ENCODE data around the gene ELF1.
"Not testable (repeated sequence)": the region's sequence is repeated elsewhere in the genome, so short reads cannot be mapped to it uniquely, and the experiment has no call there.

The ELF1 gene

GRCh38 chr13:40946485-40946884, 72.6 kb downstream of the ELF1 start:
- no peak overlapping the region for H3K4me3 ChIP-seq (replicated peaks; ENCODE audit: low read depth, low read length)
- TF ChIP-seq, protein P1, sequence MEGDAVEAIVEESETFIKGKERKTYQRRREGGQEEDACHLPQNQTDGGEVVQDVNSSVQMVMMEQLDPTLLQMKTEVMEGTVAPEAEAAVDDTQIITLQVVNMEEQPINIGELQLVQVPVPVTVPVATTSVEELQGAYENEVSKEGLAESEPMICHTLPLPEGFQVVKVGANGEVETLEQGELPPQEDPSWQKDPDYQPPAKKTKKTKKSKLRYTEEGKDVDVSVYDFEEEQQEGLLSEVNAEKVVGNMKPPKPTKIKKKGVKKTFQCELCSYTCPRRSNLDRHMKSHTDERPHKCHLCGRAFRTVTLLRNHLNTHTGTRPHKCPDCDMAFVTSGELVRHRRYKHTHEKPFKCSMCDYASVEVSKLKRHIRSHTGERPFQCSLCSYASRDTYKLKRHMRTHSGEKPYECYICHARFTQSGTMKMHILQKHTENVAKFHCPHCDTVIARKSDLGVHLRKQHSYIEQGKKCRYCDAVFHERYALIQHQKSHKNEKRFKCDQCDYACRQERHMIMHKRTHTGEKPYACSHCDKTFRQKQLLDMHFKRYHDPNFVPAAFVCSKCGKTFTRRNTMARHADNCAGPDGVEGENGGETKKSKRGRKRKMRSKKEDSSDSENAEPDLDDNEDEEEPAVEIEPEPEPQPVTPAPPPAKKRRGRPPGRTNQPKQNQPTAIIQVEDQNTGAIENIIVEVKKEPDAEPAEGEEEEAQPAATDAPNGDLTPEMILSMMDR (IDR thresholded peaks at IDR 0.05; ENCODE audit: low read depth, low read length, missing control alignments) = no peak
- no peak for DNase-seq (ENCODE audit: extremely low read depth, low read depth)

DNA sequence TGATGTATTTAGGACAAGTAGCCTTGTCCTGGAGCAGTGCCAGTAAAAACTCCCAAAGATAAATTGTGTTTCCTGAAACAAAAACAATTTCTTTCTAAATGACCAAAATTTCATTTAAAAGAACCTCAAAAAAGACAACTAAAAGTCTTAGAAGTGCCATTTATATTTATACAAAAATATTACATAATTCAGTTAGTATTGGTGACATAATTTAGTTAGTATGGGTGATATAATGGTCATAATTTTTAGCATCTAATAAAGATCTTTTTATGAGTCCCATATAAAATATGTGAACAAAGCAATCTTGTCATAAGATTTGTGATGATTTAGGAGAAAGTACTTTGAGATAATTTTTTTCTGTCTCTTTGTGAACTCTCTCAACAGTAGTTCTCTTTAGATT, 76.0 kb downstream of the ELF1 start:
- DNase-seq (ENCODE audit: extremely low read depth, low read depth) = no peak
- no peak overlapping the region for H3K4me3 ChIP-seq (replicated peaks; ENCODE audit: low read depth, low read length)
- TF ChIP-seq, protein P1 (IDR thresholded peaks at IDR 0.05; ENCODE audit: low read depth, low read length, missing control alignments) = no peak

DNA sequence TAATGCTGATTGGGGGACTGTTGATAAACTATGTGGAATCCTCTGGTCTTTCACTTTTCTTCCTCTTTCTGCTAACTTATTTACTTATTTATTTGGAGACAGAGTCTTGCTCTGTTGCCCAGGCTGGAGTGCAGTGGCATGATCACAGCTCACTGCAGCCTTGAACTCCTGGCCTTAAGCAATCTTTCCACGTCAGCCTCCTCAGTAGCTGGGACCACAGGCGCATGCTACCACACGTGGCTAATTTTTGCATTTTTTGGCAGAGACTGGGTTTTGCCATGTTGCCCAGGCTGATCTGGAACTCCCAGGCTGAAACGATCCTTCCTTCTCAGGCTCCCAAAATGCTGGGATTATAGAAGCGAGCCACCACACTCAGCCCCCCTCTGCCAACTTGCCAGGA, 77.5 kb downstream of the ELF1 start:
- TF ChIP-seq, protein P1 (IDR thresholded peaks at IDR 0.05; ENCODE audit: low read depth, low read length, missing control alignments) = no peak
- no peak for DNase-seq (ENCODE audit: extremely low read depth, low read depth)
- H3K4me3 ChIP-seq (replicated peaks; ENCODE audit: low read depth, low read length) = no peak overlapping the region

- H3K4me3 ChIP-seq (replicated peaks; ENCODE audit: low read depth, low read length) = no peak overlapping the region
- TF ChIP-seq, protein P1 (IDR thresholded peaks at IDR 0.05; ENCODE audit: low read depth, low read length, missing control alignments) = no peak
- DNase-seq (ENCODE audit: extremely low read depth, low read depth) = no peak
Measured at GRCh38 chr13:40940841-40941240, 78.3 kb downstream of the ELF1 start.

- TF ChIP-seq, protein P1 (IDR thresholded peaks at IDR 0.05; ENCODE audit: low read depth, low read length, missing control alignments) = no peak
- no peak overlapping the region for H3K4me3 ChIP-seq (replicated peaks; ENCODE audit: low read depth, low read length)
- DNase-seq (ENCODE audit: extremely low read depth, low read depth) = no peak
Measured at GRCh38 chr13:40933508-40934204, 85.5 kb downstream of the ELF1 start.

- DNase-seq (ENCODE audit: extremely low read depth, low read depth) = no peak
- TF ChIP-seq, protein P1 (IDR thresholded peaks at IDR 0.05; ENCODE audit: low read depth, low read length, missing control alignments) = no peak
- no peak overlapping the region for H3K4me3 ChIP-seq (replicated peaks; ENCODE audit: low read depth, low read length)
Measured at GRCh38 chr13:40932252-40932651, 86.9 kb downstream of the ELF1 start.

DNA sequence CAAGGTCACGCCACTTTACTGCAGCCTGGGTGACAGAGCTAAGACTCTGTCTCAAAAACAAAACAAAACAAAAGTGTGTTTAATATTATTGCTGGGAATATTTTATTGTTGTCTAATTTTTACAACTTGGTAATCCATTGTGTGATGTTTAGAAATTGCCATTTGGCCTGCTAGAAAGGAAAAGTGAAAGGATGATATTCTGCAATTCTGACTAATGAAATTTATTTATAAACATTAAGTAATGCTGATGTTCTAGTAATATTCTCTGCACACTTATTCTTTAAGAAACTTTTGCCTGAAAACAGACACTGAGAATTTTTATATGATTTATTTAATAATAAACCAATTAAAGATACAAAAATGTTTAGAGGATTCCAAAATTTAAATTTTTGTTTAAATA, 87.4 kb downstream of the ELF1 start:
- DNase-seq (ENCODE audit: extremely low read depth, low read depth) = no peak
- H3K4me3 ChIP-seq (replicated peaks; ENCODE audit: low read depth, low read length) = no peak overlapping the region
- TF ChIP-seq, protein P1 (IDR thresholded peaks at IDR 0.05; ENCODE audit: low read depth, low read length, missing control alignments) = no peak

GRCh38 chr13:40929883-40930282, 89.2 kb downstream of the ELF1 start:
- H3K4me3 ChIP-seq (replicated peaks; ENCODE audit: low read depth, low read length); DNase-seq (ENCODE audit: extremely low read depth, low read depth): not testable (repeated sequence)
